ENCODE data around the gene TUBB3.

GRCh38 chr16:89946515-89946914 lies 23.4 kb downstream of the TUBB3 start:
- TF ChIP-seq CTCF (IDR thresholded peaks at IDR 0.05) = no peak
- TF ChIP-seq POLR2A (IDR thresholded peaks at IDR 0.05) = no peak

All from thyroid gland (tissue), 4 donors.